Activated CD4-positive, alpha-beta T cell treated with anti-CD3 and anti-CD28 coated beads, Interleukin-2, amount 50 U/mL, for 16 hours (primary cell): ENCODE data around the gene MCCC2.
"Not testable (repeated sequence)": the region's sequence is repeated elsewhere in the genome, so short reads cannot be mapped to it uniquely, and the experiment has no call there.

Experiments
- DNase-seq: peaks from one replicate; pipeline ENCODE4 v3.0.0-alpha.2; 2020

The MCCC2 gene

GRCh38 chr5:71663191-71663969 lies 76.2 kb downstream of the MCCC2 start:
- DNase-seq = no peak

- not testable (repeated sequence) for DNase-seq
Observed at GRCh38 chr5:71664615-71665014, 77.5 kb downstream of the MCCC2 start.

- DNase-seq = no peak
Observed at GRCh38 chr5:71666321-71666720, 79.2 kb downstream of the MCCC2 start.

GRCh38 chr5:71677977-71678376 lies 90.8 kb downstream of the MCCC2 start:
- DNase-seq = no peak

- no peak for DNase-seq
Observed at GRCh38 chr5:71679714-71680113, 92.6 kb downstream of the MCCC2 start.

GRCh38 chr5:71680510-71680909 lies 93.4 kb downstream of the MCCC2 start:
- DNase-seq = no peak

GRCh38 chr5:71681296-71681695 lies 94.2 kb downstream of the MCCC2 start:
- DNase-seq = no peak

GRCh38 chr5:71684309-71684708 lies 97.2 kb downstream of the MCCC2 start:
- DNase-seq = no peak

GRCh38 chr5:71693828-71694427 lies 106.8 kb downstream of the MCCC2 start:
- DNase-seq = no peak

GRCh38 chr5:71695071-71695470 lies 107.9 kb downstream of the MCCC2 start:
- no peak for DNase-seq

GRCh38 chr5:71695595-71695994 lies 108.5 kb downstream of the MCCC2 start:
- no peak for DNase-seq

- no peak for DNase-seq
Observed at GRCh38 chr5:71697967-71698366, 110.8 kb downstream of the MCCC2 start.

GRCh38 chr5:71699233-71699632 lies 112.1 kb downstream of the MCCC2 start:
- no peak for DNase-seq

GRCh38 chr5:71699751-71700150 lies 112.6 kb downstream of the MCCC2 start:
- no peak for DNase-seq

GRCh38 chr5:71700803-71701202 lies 113.7 kb downstream of the MCCC2 start:
- no peak for DNase-seq

- peak; percentile 53 for DNase-seq
Observed at GRCh38 chr5:71701407-71701806, 114.3 kb downstream of the MCCC2 start.

GRCh38 chr5:71703941-71704340 lies 116.8 kb downstream of the MCCC2 start:
- no peak for DNase-seq

GRCh38 chr5:71705421-71705820 lies 118.3 kb downstream of the MCCC2 start:
- no peak for DNase-seq

- DNase-seq = no peak
Observed at GRCh38 chr5:71706906-71707305, 119.8 kb downstream of the MCCC2 start.
